ENCODE results near the gene UTS2B.

Gene UTS2B

DNA sequence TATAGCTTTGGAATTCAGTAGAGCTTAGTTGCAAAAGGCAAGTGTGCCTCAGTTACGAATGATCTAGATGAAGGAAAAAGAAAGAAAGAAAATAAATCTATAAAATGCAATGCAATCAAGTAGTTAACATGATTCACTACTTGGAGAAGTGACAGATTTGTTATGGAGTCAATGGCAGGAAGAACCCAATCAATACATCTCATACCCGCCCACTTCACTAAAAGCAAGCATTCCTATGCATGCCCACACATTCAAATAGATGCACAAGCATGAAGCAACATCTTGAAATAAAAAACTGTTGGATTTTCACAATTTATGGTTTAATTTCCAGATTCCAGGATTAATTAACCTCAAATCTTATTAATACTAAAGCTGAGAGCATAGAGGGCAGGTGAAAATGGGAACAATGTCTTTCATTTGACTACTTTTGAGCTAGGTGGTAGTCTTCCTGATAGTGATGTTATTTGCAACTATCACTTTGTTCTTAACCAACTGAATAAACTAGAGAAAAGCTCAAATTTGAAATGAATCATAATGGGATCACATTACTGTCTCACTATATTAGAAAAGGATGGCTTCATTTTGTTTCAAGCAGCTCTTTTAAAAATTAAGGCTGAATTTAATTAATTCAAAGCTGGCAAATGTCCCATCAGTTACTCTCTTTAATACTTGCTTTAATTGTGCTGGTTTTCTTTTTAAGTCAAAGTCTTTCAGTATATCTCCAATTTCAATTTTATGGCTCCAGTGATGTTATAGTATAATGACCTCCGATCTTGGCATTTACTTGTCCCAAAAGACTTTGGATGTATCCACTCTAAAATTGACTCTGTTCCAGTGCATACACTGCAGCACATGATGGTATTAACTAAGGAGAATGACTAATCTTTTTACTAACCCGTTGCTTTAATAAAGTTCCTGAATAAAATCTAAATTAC lies 47.8 kb downstream of the UTS2B start:
- Histone ChIP-seq H3K18ac (ENCODE audit: low read length) (no peak overlapping the region), H2BK5ac (ENCODE audit: low read depth, low read length, poor library complexity) (no peak overlapping the region), H4K91ac (ENCODE audit: low read depth, low read length) (no peak overlapping the region), H2BK120ac (ENCODE audit: insufficient read depth, low read length, poor library complexity) (no peak overlapping the region), H2AK5ac (ENCODE audit: low read length) (no peak overlapping the region), H4K12ac (ENCODE audit: low read depth, low read length) (no peak overlapping the region), H3K9me3 (ENCODE audit: insufficient read depth, low read depth, low read length) (no peaks in the 10 kb centered on the region), H3K36me3 (ENCODE audit: control insufficient read depth in 1 of 2, insufficient read depth in 2 of 2, low read length in 2 of 2) (no peaks in the 10 kb centered on the region), H3K4me2 (ENCODE audit: low read length) (no peak overlapping the region), H3K9ac (ENCODE audit: low read length) (no peak overlapping the region), H3K14ac (ENCODE audit: low read length) (no peak overlapping the region), H2AFZ (ENCODE audit: insufficient read depth, low read length, poor library complexity) (no peak overlapping the region), H3K4me1 (ENCODE audit: control insufficient read depth in 1 of 2, insufficient read depth in 2 of 2, low read length in 2 of 2) (no peaks in the 10 kb centered on the region), H3K79me1 (ENCODE audit: low read length) (no peaks in the 10 kb centered on the region), H3K4ac (ENCODE audit: low read depth, low read length) (no peak overlapping the region), H3K27ac (ENCODE audit: low read depth, low read length) (no peak overlapping the region), H3K79me2 (ENCODE audit: control insufficient read depth, insufficient read depth, low read length, poor library complexity) (no peaks in the 10 kb centered on the region), H3K27me3 (ENCODE audit: insufficient read depth, low read length) (no peaks in the 10 kb centered on the region), H3K23ac (ENCODE audit: low read length) (no peak overlapping the region), H3K4me3 (ENCODE audit: low read depth, low read length) (no peak overlapping the region), H2BK12ac (ENCODE audit: low read length) (no peak overlapping the region), H4K8ac (ENCODE audit: low read depth, low read length) (no peak overlapping the region)
- no CpG with 5 or more reads among the region's 4 CpGs for WGBS (ENCODE audit: extremely low coverage, insufficient coverage, insufficient read length)
- no peak for DNase-seq

DNA sequence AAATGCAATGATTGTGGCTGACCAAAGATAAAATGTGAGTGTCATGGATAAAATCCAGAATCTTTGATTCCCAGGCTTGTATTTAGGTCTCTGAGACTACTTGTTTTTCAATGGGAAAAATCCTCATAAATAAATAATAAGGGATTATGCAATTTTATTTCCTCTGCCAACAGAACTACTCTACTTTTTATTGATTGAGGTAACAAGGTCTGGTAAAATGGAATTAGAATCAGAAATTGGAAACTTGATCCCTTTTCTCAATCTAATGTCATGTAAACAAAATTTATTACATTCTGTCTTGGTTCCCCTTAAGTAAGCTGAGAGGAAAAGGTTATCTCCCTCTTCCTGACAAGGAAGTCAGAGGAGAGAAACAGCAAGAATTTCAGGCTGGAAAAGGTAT lies 49.4 kb downstream of the UTS2B start:
- Histone ChIP-seq H3K79me1 (ENCODE audit: low read length) (no peaks in the 10 kb centered on the region), H4K12ac (ENCODE audit: low read depth, low read length) (no peak overlapping the region), H4K8ac (ENCODE audit: low read depth, low read length) (no peak overlapping the region), H2BK5ac (ENCODE audit: low read depth, low read length, poor library complexity) (no peak overlapping the region), H3K27ac (ENCODE audit: low read depth, low read length) (no peak overlapping the region), H3K18ac (ENCODE audit: low read length) (no peak overlapping the region), H2AK5ac (ENCODE audit: low read length) (no peak overlapping the region), H3K36me3 (ENCODE audit: control insufficient read depth in 1 of 2, insufficient read depth in 2 of 2, low read length in 2 of 2) (no peaks in the 10 kb centered on the region), H2BK12ac (ENCODE audit: low read length) (no peak overlapping the region), H3K4me1 (ENCODE audit: control insufficient read depth in 1 of 2, insufficient read depth in 2 of 2, low read length in 2 of 2) (no peaks in the 10 kb centered on the region), H3K9me3 (ENCODE audit: insufficient read depth, low read depth, low read length) (no peaks in the 10 kb centered on the region), H3K4me3 (ENCODE audit: low read depth, low read length) (no peak overlapping the region), H3K14ac (ENCODE audit: low read length) (no peak overlapping the region), H3K27me3 (ENCODE audit: insufficient read depth, low read length) (no peaks in the 10 kb centered on the region), H3K4ac (ENCODE audit: low read depth, low read length) (no peak overlapping the region), H4K91ac (ENCODE audit: low read depth, low read length) (no peak overlapping the region), H3K4me2 (ENCODE audit: low read length) (no peak overlapping the region), H2AFZ (ENCODE audit: insufficient read depth, low read length, poor library complexity) (no peak overlapping the region), H3K23ac (ENCODE audit: low read length) (no peak overlapping the region), H2BK120ac (ENCODE audit: insufficient read depth, low read length, poor library complexity) (no peak overlapping the region), H3K9ac (ENCODE audit: low read length) (no peak overlapping the region), H3K79me2 (ENCODE audit: control insufficient read depth, insufficient read depth, low read length, poor library complexity) (no peaks in the 10 kb centered on the region)
- no peak for DNase-seq

DNA sequence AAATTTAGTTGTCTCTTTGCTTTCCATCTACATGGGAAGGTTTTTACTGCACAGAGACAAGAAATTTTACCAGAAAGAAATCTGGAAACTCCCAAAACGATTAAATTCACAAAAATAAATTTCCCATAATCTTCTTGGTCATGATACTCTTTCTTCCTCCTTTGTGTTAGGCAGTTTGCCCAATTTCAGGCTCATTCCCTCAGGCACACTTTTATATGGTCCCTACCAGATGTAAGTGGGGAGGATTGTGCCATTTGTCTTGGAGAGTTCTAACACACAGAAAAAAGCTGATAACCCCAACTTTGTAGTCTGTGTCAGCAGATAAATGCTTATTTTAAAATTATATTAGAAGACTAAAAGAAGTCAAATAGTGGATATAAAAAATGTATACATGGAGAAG lies 50.2 kb downstream of the UTS2B start:
- H2BK5ac ChIP-seq (ENCODE audit: low read depth, low read length, poor library complexity), result no peak overlapping the region
- H3K79me1 ChIP-seq (ENCODE audit: low read length), result no peaks in the 10 kb centered on the region
- H3K9ac ChIP-seq (ENCODE audit: low read length), result no peak overlapping the region
- no peak overlapping the region for H2AK5ac ChIP-seq (ENCODE audit: low read length)
- H3K4me1 ChIP-seq (ENCODE audit: control insufficient read depth in 1 of 2, insufficient read depth in 2 of 2, low read length in 2 of 2), result no peaks in the 10 kb centered on the region
- no peak overlapping the region for H3K27ac ChIP-seq (ENCODE audit: low read depth, low read length)
- H3K14ac ChIP-seq (ENCODE audit: low read length), result no peak overlapping the region
- H3K9me3 ChIP-seq (ENCODE audit: insufficient read depth, low read depth, low read length), result no peaks in the 10 kb centered on the region
- H2BK12ac ChIP-seq (ENCODE audit: low read length), result no peak overlapping the region
- H3K18ac ChIP-seq (ENCODE audit: low read length), result no peak overlapping the region
- H4K12ac ChIP-seq (ENCODE audit: low read depth, low read length), result no peak overlapping the region
- H3K4ac ChIP-seq (ENCODE audit: low read depth, low read length), result no peak overlapping the region
- H3K4me3 ChIP-seq (ENCODE audit: low read depth, low read length), result no peak overlapping the region
- H2BK120ac ChIP-seq (ENCODE audit: insufficient read depth, low read length, poor library complexity), result no peak overlapping the region
- no peak overlapping the region for H4K91ac ChIP-seq (ENCODE audit: low read depth, low read length)
- no peak for DNase-seq
- H2AFZ ChIP-seq (ENCODE audit: insufficient read depth, low read length, poor library complexity), result no peak overlapping the region
- H3K23ac ChIP-seq (ENCODE audit: low read length), result no peak overlapping the region
- H3K36me3 ChIP-seq (ENCODE audit: control insufficient read depth in 1 of 2, insufficient read depth in 2 of 2, low read length in 2 of 2), result no peaks in the 10 kb centered on the region
- H3K4me2 ChIP-seq (ENCODE audit: low read length), result no peak overlapping the region
- no peaks in the 10 kb centered on the region for H3K79me2 ChIP-seq (ENCODE audit: control insufficient read depth, insufficient read depth, low read length, poor library complexity)
- no CpG with 5 or more reads among the region's 1 CpG for WGBS (ENCODE audit: extremely low coverage, insufficient coverage, insufficient read length)
- no peak overlapping the region for H4K8ac ChIP-seq (ENCODE audit: low read depth, low read length)
- no peaks in the 10 kb centered on the region for H3K27me3 ChIP-seq (ENCODE audit: insufficient read depth, low read length)

DNA sequence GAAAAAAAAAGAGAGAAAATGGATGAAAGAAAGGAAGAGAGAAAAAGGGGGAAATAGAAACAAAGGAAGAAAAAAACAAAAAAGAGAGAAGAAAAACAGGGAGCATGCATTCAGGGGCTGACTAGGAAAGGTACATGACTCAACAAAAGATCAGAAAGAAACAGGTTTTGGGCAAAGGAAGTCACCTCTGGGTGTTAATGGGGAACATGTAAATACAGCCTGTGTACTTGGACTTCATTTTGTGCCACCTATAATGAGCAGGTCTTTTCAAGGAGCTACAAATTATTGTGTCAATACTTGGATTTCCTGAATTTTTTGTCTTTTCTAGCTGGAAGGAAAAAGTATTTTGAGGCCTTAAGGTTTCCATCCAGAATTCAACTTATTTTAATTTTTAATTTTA lies 54.6 kb downstream of the UTS2B start:
- no peak overlapping the region for H3K4me2 ChIP-seq (ENCODE audit: low read length)
- H4K91ac ChIP-seq (ENCODE audit: low read depth, low read length), result no peak overlapping the region
- no peak overlapping the region for H3K14ac ChIP-seq (ENCODE audit: low read length)
- no peak overlapping the region for H3K4me3 ChIP-seq (ENCODE audit: low read depth, low read length)
- H2BK5ac ChIP-seq (ENCODE audit: low read depth, low read length, poor library complexity), result no peak overlapping the region
- H3K9me3 ChIP-seq (ENCODE audit: insufficient read depth, low read depth, low read length), result no peaks in the 10 kb centered on the region
- H3K79me1 ChIP-seq (ENCODE audit: low read length), result no peaks in the 10 kb centered on the region
- no peak overlapping the region for H2AFZ ChIP-seq (ENCODE audit: insufficient read depth, low read length, poor library complexity)
- H3K79me2 ChIP-seq (ENCODE audit: control insufficient read depth, insufficient read depth, low read length, poor library complexity), result no peaks in the 10 kb centered on the region
- H2BK12ac ChIP-seq (ENCODE audit: low read length), result no peak overlapping the region
- no peak overlapping the region for H3K18ac ChIP-seq (ENCODE audit: low read length)
- no peaks in the 10 kb centered on the region for H3K27me3 ChIP-seq (ENCODE audit: insufficient read depth, low read length)
- no peak overlapping the region for H4K12ac ChIP-seq (ENCODE audit: low read depth, low read length)
- H3K4ac ChIP-seq (ENCODE audit: low read depth, low read length), result no peak overlapping the region
- H2BK120ac ChIP-seq (ENCODE audit: insufficient read depth, low read length, poor library complexity), result no peak overlapping the region
- no peaks in the 10 kb centered on the region for H3K4me1 ChIP-seq (ENCODE audit: control insufficient read depth in 1 of 2, insufficient read depth in 2 of 2, low read length in 2 of 2)
- no peak overlapping the region for H3K27ac ChIP-seq (ENCODE audit: low read depth, low read length)
- H4K8ac ChIP-seq (ENCODE audit: low read depth, low read length), result no peak overlapping the region
- no peak for DNase-seq
- no peak overlapping the region for H3K9ac ChIP-seq (ENCODE audit: low read length)
- no peak overlapping the region for H3K23ac ChIP-seq (ENCODE audit: low read length)
- no peaks in the 10 kb centered on the region for H3K36me3 ChIP-seq (ENCODE audit: control insufficient read depth in 1 of 2, insufficient read depth in 2 of 2, low read length in 2 of 2)
- no peak overlapping the region for H2AK5ac ChIP-seq (ENCODE audit: low read length)
